ENCODE data around the gene SALL3. TPM values are rescaled to one million over a fixed set of nuclear protein-coding genes. Genes with fewer than 3 reads are reported as not detected.

SALL3 gene
- total RNA-seq, 2 donors from 2014 or later = 3.0 to 40.8 TPM

GRCh38 chr18:78999939-79000338, 20.3 kb downstream of the SALL3 start:
- Histone ChIP-seq H3K27ac (peak overlapping the region in 1 of 2 donors; percentile 1), H3K36me3 (no peaks in the 10 kb centered on the region), H3K4me3 (no peak overlapping the region), H3K27me3 (replicated peaks; ENCODE audit: insufficient read depth) (no peaks in the 10 kb centered on the region), H3K4me1 (replicated peaks) (no peaks in the 10 kb centered on the region), H3K9me3 (no peaks in the 10 kb centered on the region)
- peak; percentile 13 for TF ChIP-seq POLR2A (IDR thresholded peaks at IDR 0.05)
- peak; percentile 84 for TF ChIP-seq POLR2AphosphoS5 (IDR thresholded peaks at IDR 0.05)
- TF ChIP-seq CTCF (IDR thresholded peaks at IDR 0.05) = no peak
- 33% methylated on average over 8 of the region's 8 CpGs for WGBS
- intact Hi-C loops (cut with DNase I) = no loop called here
- DNase-seq (ENCODE audit: low spot score) = peak; percentile 87

- Histone ChIP-seq H3K27ac (peak overlapping the region; percentile 1 to 52), H3K9me3 (no peaks in the 10 kb centered on the region), H3K4me3 (no peak overlapping the region), H3K4me1 (replicated peaks) (no peaks in the 10 kb centered on the region), H3K36me3 (no peaks in the 10 kb centered on the region), H3K27me3 (replicated peaks; ENCODE audit: insufficient read depth) (no peaks in the 10 kb centered on the region)
- DNase-seq (ENCODE audit: low spot score) = no peak
- WGBS = 56% methylated on average over 13 of the region's 13 CpGs
- intact Hi-C loops (cut with DNase I) = no loop called here
- no peak for TF ChIP-seq CTCF (IDR thresholded peaks at IDR 0.05)
- TF ChIP-seq POLR2A (IDR thresholded peaks at IDR 0.05) = no peak
- TF ChIP-seq POLR2AphosphoS5 (IDR thresholded peaks at IDR 0.05) = peak; percentile 7
Observed at GRCh38 chr18:79000997-79001396, 21.4 kb downstream of the SALL3 start.

- Histone ChIP-seq H3K4me3 (no peak overlapping the region), H3K27ac (no peak overlapping the region), H3K4me1 (replicated peaks) (no peaks in the 10 kb centered on the region), H3K9me3 (no peaks in the 10 kb centered on the region), H3K27me3 (replicated peaks; ENCODE audit: insufficient read depth) (no peaks in the 10 kb centered on the region), H3K36me3 (no peaks in the 10 kb centered on the region)
- DNase-seq (ENCODE audit: low spot score) = no peak
- intact Hi-C loops (cut with DNase I) = no loop called here
- TF ChIP-seq POLR2AphosphoS5 (IDR thresholded peaks at IDR 0.05) (no peak), POLR2A (IDR thresholded peaks at IDR 0.05) (no peak)
- 96% methylated on average over 25 of the region's 28 CpGs for WGBS
Observed at GRCh38 chr18:79005653-79006052, 26.0 kb downstream of the SALL3 start.

GRCh38 chr18:79006106-79006795, 26.6 kb downstream of the SALL3 start:
- no peak for DNase-seq (ENCODE audit: low spot score)
- no peak overlapping the region for H3K4me3 ChIP-seq
- TF ChIP-seq POLR2AphosphoS5 (IDR thresholded peaks at IDR 0.05) (no peak), POLR2A (IDR thresholded peaks at IDR 0.05) (no peak), CTCF (IDR thresholded peaks at IDR 0.05) (no peak)
- no peak overlapping the region for H3K27ac ChIP-seq
- H3K27me3 ChIP-seq (replicated peaks; ENCODE audit: insufficient read depth) = no peaks in the 10 kb centered on the region
- H3K36me3 ChIP-seq = no peaks in the 10 kb centered on the region
- WGBS = 97% methylated on average over 50 of the region's 67 CpGs
- intact Hi-C loops (cut with DNase I) = no loop called here
- no peaks in the 10 kb centered on the region for H3K4me1 ChIP-seq (replicated peaks)
- H3K9me3 ChIP-seq = no peaks in the 10 kb centered on the region

GRCh38 chr18:79007440-79007839, 27.8 kb downstream of the SALL3 start:
- no peak for DNase-seq (ENCODE audit: low spot score)
- intact Hi-C loops (cut with DNase I) = no loop called here
- Histone ChIP-seq H3K4me3 (no peak overlapping the region), H3K27ac (no peak overlapping the region), H3K4me1 (replicated peaks) (no peaks in the 10 kb centered on the region), H3K27me3 (replicated peaks; ENCODE audit: insufficient read depth) (no peaks in the 10 kb centered on the region), H3K9me3 (no peaks in the 10 kb centered on the region), H3K36me3 (no peaks in the 10 kb centered on the region)
- TF ChIP-seq POLR2AphosphoS5 (IDR thresholded peaks at IDR 0.05) (no peak), POLR2A (IDR thresholded peaks at IDR 0.05) (no peak), CTCF (IDR thresholded peaks at IDR 0.05) (no peak)
- 96% methylated on average over 9 of the region's 9 CpGs for WGBS
